C1 segment of cervical spinal cord (tissue), 14 donors: ENCODE results near the gene ZNF37A.
"Not testable (repeated sequence)": the region's sequence is repeated elsewhere in the genome, so short reads cannot be mapped to it uniquely, and the experiment has no call there.

Experiments used
- DNase-seq, 14 donors: peaks; one replicate each; lab custom pipeline; 2025; lab: John Stamatoyannopoulos, UW

ZNF37A gene

GRCh38 chr10:38147686-38148085, 53.5 kb downstream of the ZNF37A start:
- no peak for DNase-seq

- DNase-seq: not testable (repeated sequence)
These were observed 56.8 kb downstream of the ZNF37A start for GRCh38 chr10:38150891-38151463.

- DNase-seq: no peak
These were observed 62.5 kb downstream of the ZNF37A start for GRCh38 chr10:38156416-38157269.

GRCh38 chr10:38157270-38157685, 63.1 kb downstream of the ZNF37A start:
- no peak for DNase-seq

- no peak for DNase-seq
These were observed 64.9 kb downstream of the ZNF37A start for GRCh38 chr10:38159004-38159403.

GRCh38 chr10:38163617-38164016, 69.5 kb downstream of the ZNF37A start:
- DNase-seq: no peak

GRCh38 chr10:38174336-38174735, 80.2 kb downstream of the ZNF37A start:
- DNase-seq: no peak

GRCh38 chr10:38184477-38184876, 90.3 kb downstream of the ZNF37A start:
- no peak for DNase-seq
